ENCODE results near the gene CYP11A1.

CYP11A1 gene

DNA sequence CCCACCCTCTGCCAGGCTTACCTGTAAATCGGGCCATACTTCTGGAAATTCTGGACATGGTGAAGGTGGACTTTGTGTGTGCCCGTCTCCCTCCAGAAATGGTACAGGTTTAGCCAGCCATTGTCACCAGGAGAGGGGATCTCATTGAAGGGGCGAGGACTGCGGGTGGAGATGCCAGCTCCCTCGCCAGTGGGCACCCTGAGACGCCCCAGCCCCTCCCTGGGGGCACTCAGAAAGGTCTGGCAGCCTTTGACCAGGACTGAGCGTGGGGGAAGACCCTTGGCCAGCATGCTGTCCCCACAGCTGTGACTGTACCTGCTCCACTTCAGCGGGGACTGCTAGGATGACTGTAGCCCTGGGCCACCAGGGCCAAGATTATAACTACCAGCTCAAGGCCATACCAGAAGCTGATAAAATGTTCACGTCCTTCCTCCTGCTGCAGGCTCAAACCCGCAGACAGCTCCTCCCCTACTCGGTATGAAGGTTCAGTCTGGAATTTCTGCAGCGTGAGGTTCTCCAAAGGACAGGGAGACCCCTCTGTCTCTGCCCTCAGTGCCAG is at the start of gene CYP11A1:
TSS of gene CYP11A1 (minus strand) at position 351 of the 559 bp plus-strand sequence. CDS start at position 290, 61 bp downstream.
- DNase-seq = no peak

DNA sequence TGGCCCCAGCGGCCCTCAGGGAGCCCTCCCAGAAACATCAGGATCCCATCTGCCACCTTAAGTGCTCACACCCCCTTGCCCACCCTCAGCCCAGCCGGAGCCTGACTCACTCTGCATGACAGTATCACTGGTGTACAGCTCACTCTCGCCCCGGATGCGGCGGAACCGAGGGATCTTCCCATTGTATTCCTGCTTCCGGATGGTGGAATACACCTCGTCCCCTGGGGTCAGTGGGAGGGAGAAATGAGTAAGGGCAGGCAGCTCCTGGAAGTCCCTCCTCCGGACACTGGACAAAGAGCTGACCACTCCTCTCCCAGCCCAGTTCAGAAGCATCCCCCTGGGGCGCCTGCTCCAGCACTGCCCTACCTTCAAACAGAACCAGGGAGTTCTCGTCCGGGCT is 49.8 kb upstream of the CYP11A1 start:
- no peak for DNase-seq

DNA sequence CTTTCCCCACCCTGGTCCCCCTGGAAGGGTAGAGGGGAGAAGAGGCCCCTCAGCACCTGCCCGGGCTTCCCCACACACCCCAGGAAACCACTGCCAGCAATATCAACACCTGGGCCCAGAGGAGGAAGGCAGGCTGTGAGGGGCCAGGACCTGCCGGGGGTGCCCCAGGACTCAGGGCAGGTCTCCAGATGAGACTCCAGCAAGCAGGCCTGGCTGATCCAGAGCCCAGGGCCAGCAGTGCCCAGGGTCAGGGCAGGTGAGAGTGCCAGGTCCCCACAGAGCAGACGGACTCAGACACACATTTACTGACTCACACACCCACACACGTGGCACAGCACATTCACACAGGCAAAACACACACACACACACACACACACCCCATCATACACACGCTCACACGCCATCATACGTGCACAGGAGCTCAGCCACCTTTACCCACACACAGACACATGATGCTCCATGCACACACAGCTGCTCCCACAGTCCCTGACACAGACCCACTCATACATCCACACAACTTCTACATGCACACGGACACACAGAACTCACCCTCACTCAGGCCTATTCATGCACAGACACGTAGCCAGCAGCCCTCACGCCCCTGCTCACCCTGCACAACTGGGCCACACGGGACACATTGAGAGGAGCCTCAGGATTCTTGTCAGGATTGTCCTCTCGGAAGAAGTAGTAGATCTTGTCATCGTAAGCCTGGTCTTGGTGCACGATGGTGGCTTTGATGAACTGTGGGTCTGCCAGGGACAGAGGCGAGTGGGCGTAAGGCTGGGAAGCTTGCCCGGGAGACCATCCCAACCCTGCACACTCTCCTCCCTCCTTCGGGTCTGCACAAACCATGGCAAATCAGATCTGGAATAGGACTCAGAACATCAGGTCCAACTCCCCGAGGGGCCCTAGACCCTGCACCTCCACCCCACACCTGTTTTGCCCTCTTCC is 48.8 kb upstream of the CYP11A1 start:
- DNase-seq = no peak

DNA sequence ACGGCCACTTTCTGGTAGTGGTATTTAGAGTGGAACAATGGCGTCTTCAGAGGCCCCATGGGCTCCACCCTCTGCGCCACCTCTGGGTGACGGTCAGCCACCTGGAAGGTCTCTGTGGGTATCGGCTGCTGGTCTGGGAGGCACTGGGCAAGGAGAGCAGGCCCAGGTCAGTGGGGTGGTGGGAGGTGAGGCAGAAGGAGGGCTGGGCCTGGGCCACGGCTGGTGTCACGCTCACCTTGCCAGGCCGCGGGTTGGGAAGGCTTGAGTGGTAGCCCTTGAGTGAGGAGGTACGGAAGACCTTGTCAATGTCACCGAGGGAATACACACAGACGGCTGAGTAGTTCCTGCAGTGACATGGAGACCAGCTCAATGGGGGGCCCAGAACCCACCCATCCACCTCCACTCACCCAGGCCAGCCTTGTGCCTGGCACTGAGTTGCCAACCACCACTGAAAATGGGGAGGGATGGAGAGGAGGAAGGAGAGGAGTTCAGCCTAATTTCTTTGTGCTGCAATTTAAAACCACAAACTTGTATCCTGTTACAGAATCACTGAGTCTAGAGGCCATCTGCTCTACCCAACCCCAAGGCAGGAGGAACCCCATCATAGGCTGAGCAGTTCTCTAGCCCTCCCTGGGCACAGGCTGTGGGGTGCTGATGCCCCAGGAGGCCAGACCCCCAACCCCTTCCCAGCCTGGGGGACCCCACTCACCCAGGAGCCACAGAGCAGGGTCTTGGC is 47.3 kb upstream of the CYP11A1 start:
- DNase-seq = no peak

DNA sequence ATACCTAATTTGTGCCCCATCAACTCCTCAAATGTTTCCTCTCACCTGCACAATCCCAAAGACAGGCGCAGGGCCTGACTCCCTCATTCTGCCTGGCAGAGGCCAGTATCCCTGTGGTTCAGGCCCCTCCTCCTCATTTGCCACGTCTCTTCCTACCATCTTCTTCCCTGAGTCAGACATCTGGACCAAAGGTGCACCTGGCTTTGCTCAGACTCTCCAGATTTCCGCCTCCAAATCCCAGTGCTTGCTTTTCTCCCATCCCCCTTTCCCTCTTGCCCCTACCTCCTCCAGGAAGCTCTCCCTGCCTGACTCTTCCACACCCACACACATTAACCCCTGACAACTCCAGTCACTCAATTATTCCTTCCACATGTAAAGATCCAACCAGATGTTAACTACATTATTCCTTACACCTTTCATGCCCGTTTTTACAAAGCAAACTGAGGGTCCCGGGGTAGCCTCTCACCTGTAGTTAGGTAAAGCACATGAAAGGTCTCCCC is 46.7 kb upstream of the CYP11A1 start:
- DNase-seq = no peak

DNA sequence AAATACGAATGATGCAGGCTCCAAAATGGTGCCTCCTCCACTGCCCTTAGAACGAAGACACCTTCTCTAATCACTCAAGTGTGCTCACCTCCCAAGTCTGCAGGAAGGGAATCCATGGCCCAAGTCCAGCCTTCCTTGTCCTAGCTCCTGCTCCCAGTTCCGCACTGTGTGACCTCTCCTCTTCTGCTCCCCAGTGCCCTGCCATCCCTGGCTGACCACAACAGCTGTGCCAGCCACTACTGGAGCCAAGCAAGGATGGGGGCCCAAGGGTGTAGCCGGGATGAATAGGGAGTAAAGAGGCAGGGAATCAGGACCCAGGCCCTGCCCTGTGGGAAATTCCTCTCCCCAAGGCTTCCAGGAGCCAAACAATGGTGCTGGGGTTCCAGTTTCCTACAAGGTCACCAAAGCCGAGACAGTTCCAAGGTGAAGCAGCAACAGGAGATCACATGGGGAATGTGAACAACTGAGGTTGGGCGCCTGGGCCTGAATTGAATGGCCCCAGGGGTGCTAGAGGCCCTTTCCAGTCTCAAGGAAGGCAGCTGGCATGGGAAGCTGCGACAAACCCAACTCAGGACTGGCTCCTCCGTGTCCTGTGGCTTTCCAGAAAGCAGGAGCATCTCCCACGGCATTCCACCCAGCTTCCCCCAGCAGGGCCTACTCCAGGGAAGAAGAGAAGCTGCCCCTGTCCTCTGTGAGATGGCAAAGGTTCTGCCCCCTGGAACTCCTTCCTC is 46.1 kb upstream of the CYP11A1 start:
- no peak for DNase-seq

DNA sequence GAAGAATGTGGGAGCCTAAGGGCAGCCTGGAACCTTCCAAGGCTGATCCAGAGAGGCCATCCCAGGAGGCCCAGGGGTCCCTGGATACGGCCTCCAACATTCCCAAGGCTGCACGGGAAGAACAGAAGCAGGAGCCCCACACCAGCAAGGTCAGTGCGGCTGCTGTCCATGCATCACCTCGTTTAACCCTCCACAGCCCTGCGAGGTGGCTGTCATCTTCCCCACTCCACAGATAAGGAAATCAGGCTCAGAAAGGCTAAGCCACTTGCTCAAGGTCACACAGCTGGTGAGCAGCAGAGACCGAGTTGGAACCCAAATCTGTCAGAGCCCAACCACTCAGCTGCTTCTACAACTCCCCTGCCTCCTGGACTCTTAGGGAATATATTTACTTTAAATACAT is 44.7 kb upstream of the CYP11A1 start:
- DNase-seq = no peak

DNA sequence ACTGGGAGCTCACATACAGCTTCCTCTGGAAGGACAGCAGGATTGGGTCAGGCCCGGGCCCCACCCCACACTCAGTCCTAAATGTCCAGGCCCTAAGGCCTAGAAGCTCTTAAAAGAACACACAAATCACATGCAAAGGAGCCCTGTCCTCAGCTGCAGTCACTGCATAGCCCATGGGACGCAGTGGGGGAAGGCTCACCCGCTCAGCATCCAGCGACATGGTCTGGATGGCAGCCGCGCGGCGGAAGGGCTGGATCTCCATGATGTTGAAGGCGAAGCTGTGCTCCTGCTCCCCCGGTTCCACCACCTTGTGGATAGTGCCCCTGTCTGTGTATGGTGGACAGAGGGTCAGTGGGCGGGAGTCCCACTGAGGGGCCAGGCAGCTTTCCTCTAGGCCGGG is 44.2 kb upstream of the CYP11A1 start:
- DNase-seq = no peak

DNA sequence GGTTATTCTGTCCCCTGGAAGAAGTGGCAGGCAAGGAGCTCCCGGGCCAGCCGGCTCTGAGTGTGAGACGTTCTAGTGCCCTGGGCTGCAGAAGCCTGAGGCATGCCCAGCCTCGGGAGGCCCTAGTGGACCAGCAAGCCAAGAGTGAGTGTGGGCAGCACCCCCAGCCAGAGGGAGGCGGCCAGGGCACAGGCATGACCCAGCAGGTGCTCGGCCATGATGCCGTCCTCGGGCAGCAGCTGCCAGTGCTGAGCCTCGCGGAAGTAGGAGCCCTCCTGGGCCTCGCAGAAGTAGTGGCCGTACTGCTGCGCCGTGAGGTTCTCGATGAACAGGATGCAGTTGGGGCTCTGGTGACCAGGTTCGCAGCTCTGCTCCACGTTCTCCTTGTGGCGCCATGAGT is 43.1 kb upstream of the CYP11A1 start:
- no peak for DNase-seq

DNA sequence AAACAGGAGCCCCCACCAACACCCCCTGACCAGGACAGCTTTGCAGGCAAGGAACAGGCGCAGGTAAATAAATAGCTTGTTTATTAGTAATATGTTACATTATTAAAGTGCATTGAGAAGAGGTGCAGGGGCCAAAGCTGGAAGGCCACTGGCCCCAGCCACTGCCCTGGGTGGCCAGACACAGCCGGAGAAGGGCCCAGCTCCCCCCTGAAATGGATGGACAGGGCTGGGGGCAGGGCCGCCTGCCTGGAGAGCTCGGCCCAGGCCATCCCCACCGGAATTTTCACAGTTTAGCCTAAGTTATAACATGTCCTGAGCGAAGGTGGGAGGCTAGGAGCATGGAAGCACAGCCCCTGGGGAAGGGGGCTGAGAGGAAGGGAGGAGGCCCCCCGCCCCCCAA is 41.8 kb upstream of the CYP11A1 start:
- DNase-seq = no peak

DNA sequence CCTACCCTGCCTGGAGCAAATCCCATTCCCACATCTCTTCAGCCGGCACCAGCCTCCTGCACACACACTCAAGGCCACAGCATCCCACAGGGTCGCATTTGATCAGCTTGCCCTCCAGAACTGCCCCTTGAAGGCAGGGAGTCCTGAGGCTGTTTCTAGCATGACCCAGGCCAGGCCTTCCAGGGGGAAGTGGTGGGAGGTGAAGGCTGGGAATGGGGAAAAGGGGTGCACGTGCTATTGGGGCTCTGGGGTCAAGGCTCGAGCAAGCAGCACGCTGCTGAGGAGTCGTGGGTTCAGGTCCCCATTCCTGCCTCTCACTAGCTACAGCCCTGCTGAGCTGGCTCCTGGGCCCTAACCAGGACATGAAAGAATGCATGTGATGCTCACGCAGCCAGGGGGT is 41.4 kb upstream of the CYP11A1 start:
- no peak for DNase-seq

DNA sequence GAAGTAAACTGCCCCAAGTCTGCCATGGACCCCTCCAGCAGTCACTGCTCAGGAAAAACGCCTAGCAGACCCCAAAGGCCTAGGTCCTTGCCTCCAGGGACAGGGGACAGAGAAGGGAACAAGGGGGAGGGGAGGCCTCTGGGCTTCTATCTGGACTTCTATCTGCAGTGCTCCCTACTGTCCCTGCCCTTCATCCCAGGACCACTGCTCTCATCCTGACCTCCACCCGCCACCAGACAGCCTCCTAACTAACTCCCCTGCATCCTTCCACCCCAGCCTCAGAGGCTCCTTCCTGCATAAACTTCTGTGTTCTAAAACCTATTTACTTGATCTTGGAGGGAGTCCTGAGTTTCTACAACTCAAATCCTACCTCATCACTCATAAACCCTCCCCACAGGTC is 40.9 kb upstream of the CYP11A1 start:
- no peak for DNase-seq

DNA sequence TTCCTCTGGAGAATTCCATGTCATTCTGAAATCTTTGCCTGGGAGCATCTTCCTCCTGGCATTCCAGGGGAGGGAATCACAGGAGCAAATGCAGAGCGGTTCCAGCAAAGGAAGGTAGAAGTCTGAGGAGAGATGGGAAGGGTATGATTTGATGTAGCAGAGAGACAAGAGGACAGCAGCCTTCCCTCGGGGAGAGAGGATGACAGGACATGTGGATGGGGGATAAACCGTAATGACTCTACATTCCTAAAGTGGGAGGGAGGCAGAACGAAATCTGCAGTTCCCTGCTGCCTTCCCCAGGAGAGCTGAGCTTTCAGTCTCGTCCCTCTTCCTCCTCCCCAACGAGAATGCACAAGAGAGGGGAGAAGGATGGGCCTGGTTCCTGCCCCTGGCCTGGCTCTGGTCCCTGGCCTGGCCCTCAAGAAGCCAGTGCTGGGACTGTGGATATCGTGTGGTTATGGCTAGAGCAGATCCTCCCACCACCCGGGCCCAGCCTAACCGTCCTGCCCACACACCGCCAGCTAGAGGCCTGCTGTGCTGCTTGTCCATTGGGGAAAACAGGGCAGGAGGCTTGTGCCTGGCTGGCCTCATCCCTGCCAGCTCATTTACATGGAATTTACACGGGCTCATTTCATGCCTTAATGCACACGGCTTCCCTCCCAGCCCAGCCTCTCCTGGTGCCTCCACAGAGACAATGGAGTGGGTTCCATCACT is 39.7 kb upstream of the CYP11A1 start:
- DNase-seq = no peak

DNA sequence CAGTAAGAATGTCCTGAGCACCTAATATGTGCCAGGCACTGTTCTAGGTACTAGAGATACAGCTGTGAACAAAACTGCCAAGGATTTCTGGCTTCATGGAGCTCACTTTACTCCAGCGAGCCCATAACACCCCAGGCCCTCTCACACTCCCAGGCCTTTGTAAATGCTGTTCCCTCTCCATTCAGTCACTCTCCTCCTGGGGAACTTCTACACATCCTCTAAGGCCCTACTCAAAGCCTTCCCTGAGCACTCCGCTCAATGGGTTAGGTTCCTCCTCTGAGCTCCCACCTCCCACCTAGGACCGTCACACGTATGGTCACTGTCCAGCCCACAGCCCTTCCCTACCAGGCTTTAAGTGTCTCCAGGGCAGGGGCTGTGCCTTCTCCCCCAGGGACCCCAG is 39.1 kb upstream of the CYP11A1 start:
- DNase-seq = no peak

DNA sequence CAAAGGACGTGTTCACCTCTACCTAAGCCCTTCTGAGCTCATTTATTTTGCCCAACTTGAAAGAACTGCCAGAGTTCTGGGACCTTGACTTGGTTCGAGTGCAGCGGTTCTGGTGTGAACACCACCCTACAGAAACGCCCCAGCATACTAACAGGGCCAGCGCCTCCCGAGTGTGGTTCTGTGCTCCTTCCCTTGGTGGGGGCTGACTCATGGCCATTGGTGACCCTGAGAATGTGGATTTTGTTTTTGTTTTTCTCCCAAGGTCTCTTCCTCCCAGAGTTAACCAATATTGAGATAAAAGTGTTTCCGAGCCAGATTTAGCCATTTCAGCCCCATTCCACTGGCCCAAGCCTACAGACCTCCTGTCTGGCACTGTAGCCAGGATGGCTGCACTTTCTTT is 38.4 kb upstream of the CYP11A1 start:
- no peak for DNase-seq

DNA sequence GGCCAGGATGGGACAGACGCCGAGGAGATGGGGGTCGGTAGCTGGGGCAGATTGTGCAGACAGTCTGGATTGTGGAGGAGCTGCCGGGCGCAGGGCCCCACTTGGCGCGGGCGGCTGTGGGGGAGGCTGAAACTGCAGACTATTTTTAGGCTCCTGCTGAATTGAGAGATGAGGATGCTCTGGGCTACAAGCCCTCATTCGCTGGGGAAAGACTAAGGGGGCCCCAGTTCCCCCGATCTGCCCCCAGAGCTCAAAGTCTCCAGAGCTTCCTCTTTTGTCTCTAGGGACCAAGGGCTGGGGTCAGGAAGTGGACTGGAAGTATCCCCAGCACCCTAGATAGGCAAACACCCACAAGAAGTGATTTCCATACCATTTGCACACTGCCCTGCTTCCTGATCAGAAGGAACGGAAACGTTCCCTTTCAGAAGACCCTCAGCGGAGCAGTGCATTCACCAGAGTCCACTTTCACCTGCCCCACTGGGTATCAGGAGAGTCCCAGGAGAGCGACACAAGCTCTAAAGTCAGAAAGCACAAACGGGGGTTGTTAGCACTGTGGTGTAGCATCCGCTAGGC is 36.6 kb upstream of the CYP11A1 start:
- peak; percentile 48 for DNase-seq

DNA sequence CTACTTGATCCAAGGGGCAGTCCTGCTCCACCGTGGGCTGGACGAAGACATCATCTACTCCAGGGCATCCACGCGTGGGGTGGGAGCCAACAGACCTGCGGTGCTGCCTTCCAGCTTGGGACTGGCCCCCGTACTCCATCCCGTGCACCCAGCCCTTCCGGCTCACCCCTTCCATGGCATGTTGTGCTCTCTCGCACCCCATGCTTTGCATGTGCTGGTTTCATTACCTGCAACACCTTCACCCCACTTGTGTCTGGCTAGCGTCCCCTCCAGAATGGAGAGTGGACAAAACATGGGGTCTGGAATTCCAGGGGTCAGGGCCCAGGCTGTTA is 36.1 kb upstream of the CYP11A1 start:
- DNase-seq = no peak

DNA sequence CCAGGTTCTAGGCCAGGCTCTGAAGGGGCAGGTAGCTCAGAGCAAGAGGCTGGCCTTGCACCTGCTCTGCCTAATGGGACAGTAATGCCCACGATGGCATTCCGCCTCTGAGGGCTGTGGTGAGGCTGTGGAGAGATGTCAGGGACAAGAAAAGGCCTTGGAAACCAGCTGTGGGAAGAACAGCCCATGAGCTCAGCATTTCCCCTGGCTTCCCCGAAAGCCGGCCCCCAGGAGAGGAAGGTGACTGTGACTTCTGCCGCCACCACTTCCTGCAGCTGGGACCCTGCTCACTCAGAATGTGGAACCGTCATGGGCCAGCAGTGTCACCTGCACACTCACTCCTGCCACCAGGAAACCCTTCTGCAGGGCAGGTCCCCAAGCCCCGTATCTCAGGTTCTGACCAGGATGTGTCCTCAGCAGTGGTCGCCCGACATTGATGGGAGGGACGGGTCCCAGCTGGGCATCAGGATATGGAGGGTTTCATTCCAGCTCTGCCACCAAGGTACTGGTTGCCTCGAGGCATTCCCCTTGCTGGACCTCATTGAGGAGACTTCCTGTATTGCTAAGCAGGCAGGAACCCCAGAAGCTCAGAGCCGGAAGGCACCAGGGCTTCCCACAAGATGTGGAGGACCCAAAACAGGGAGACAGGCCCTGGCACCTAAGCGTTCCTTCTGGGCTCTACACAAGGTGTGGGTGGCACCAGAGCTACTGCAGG is 35.6 kb upstream of the CYP11A1 start:
- peak; percentile 94 for DNase-seq

DNA sequence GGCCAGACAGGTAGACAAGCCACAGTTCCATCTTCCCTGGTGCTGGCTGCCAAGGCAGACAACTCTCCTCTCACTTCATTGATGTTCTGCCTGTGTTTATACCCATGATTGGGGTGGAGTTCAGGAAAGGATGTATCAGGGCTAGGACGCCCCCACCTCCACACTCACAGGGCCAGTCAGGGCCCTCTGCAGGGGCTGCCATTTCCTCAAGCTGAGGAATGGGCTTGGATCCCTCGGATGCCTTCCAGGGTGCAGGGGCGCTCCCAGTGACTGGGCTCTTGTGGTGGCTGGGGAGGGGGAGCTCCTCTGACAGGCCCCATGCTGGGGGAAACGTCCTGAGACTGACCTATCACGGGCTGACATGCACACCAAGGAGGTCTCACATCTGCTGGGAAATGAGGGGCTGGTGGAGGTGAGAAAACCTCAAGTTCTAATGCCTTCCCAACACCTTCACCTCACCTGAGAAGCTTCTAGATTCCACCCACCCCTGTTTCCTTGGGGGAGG is 34.9 kb upstream of the CYP11A1 start:
- DNase-seq = peak; percentile 51

DNA sequence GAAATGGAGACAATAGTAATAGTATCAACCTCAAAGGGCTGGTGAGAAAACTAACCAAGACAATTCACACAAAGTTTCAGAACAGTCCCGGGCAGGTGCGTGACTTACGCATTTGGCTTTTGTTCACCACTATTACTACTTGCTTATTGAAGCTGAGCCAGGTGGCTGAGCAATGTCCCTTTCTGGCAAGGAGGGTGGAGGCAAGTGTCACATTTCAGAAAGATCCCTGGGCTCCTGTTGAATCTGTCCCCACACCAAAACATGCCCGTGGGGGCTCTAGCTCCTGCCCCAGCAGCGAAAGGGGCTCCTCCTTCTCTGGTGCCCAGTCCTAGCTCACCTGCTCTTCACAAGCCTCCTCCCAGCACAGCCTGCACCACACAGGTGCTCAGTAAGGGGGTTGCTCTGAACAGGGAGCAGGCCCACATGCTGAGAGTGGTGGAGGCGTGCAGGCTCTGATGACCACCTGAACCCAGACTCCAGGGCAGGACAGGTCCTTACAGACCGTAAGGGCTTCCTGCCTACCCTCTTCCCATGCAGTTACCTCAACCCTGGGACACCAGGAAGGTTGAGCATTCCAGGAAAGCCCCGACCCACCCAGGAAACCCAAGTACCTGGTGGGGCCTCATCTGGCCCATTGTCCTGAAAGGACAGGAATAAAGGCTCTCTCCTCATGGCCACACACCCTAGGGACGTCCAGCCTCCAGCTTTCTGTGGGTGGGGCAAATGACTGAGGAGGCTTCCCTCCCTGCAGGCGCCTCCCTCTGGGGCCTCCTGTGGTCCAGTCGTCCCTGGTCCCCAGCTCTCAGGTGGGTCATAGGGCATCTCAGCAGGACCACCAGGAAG is 33.7 kb upstream of the CYP11A1 start:
- DNase-seq = peak; percentile 70

All from stimulated activated CD4-positive, alpha-beta T cell treated with anti-CD3 and anti-CD28 coated beads, Interleukin-15, amount 100 ng/mL, for 24 hours (primary cell).